ENCODE measurements around the gene PLA1A. TPM values are rescaled to one million over a fixed set of nuclear protein-coding genes. Genes with fewer than 3 reads are reported as not detected.

Gene PLA1A
- total RNA-seq, 1 experiment from 2014 or later: not detected

DNA sequence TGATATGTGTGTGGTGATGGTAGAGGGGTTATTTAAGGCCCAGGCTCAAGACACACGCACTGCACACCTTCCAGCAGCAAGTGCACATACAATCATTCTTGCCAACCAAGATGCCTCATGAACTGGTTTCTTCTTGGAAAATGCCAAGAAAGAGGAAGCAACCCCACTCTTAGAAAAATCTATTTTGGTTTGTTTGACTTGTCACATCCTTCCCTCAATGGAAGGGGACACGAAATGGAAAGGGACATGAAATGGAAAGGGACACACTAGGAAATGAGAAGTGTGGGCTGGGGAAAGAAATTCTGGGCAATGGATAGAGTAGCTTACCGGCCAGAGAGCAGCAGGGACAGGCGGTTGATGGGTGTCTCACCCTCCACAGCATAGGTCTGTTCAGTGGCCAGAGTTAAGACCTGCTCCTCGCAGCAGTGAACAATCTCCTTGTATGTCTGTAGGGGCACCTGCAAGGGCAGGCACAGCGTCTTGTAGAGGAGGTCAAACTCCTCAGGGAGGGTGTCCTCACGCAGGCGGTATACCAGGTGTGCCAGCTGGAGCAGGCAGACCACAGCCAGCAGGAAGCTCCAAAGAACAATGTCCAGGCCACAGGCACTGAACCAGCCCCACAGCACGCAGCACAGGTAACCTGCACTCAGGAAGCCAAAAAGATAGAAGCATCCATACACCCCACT lies 62.1 kb downstream of the PLA1A start:
- Histone ChIP-seq H3K4me1 (ENCODE audit: insufficient read depth, low read length, poor library complexity, severe bottlenecking) (peaks cover 19% of the 10 kb centered on the region), H3K36me3 (ENCODE audit: insufficient read depth, low read length, poor library complexity, severe bottlenecking) (no peaks in the 10 kb centered on the region), H3K4me3 (ENCODE audit: low read depth, low read length, poor library complexity, severe bottlenecking) (no peak overlapping the region), H3K27ac (ENCODE audit: low read depth, low read length, poor library complexity, severe bottlenecking) (no peak overlapping the region), H3K9me3 (ENCODE audit: low read depth, low read length, poor library complexity, severe bottlenecking) (no peaks in the 10 kb centered on the region), H3K27me3 (replicated peaks; ENCODE audit: insufficient read depth, low read depth, low read length, poor library complexity) (no peaks in the 10 kb centered on the region)
- TF ChIP-seq, protein P1, sequence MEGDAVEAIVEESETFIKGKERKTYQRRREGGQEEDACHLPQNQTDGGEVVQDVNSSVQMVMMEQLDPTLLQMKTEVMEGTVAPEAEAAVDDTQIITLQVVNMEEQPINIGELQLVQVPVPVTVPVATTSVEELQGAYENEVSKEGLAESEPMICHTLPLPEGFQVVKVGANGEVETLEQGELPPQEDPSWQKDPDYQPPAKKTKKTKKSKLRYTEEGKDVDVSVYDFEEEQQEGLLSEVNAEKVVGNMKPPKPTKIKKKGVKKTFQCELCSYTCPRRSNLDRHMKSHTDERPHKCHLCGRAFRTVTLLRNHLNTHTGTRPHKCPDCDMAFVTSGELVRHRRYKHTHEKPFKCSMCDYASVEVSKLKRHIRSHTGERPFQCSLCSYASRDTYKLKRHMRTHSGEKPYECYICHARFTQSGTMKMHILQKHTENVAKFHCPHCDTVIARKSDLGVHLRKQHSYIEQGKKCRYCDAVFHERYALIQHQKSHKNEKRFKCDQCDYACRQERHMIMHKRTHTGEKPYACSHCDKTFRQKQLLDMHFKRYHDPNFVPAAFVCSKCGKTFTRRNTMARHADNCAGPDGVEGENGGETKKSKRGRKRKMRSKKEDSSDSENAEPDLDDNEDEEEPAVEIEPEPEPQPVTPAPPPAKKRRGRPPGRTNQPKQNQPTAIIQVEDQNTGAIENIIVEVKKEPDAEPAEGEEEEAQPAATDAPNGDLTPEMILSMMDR (conservative IDR thresholded peaks at IDR 0.05; ENCODE audit: low read depth, low read length): no peak
- TF ChIP-seq EZH2 (IDR thresholded peaks at IDR 0.05; ENCODE audit: borderline replicate concordance, low read depth, low read length, poor library complexity, severe bottlenecking): no peak
- no TSS peak for BruUV-seq (replicated peaks)
- CTCF ChIA-PET: no interaction called here
- no peak for DNase-seq (ENCODE audit: low spot score)
- intact Hi-C loops (cut with micrococcal nuclease; ENCODE audit: unreplicated experiment): no loop called here
- POLR2A ChIA-PET (ENCODE audit: low non-redundant PET): no interaction called here

DNA sequence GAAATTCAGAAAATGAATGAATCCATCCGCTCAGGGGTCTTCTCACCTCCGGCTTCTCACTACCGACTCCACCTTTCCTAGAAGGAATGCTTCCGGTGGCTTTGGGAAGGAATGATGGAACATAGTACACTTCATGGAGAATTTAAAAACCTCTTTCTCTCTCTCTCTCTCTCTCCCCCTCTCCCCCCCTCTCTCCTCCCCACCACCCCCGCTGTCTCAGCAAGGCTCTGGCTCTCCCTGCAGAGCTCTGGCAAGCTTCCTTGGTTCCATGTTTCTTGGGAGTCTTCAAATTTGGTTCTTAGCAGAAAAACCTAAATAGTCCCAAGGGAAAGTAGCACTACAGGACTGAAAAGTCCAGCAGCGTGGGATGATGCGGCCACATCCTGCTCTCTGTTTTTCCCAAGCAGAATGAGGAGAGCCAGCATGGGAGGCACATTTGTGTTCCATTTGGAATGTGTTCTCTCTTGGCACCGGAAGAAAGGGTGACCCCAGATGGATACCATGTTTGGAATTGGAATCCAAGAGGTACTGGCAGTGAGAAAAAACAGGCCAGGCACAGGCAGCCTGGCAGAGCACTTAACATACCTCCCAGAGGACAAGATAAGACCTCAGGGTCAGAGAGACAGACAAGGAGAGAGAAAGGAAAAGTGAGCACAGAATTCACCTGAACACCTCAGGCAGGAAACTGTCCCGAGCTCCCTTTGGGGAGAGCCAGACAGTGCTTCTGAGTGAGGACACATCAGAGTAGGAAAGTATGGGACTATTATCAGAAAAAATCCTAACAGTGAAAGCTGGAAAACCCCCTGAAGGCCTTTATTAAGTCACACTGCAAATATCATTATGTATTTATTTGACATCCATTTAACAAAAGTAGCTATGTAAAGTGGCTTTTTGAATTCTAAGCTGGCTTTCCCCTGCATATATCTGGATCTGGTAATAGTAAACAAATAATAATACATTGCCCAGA lies 63.1 kb downstream of the PLA1A start, which contains the start of gene POPDC2:
POPDC2 (minus strand) TSS at position 116 of the 967 bp plus-strand sequence. CDS start 166 bp downstream, outside the sequence.
- Histone ChIP-seq H3K27me3 (replicated peaks; ENCODE audit: insufficient read depth, low read depth, low read length, poor library complexity) (no peaks in the 10 kb centered on the region), H3K4me1 (ENCODE audit: insufficient read depth, low read length, poor library complexity, severe bottlenecking) (peaks cover 19% of the 10 kb centered on the region), H3K9me3 (ENCODE audit: low read depth, low read length, poor library complexity, severe bottlenecking) (no peaks in the 10 kb centered on the region), H3K4me3 (ENCODE audit: low read depth, low read length, poor library complexity, severe bottlenecking) (no peak within 1 kb of the TSS), H3K36me3 (ENCODE audit: insufficient read depth, low read length, poor library complexity, severe bottlenecking) (no peaks in the 10 kb centered on the region), H3K27ac (ENCODE audit: low read depth, low read length, poor library complexity, severe bottlenecking) (no peak within 1 kb of the TSS)
- DNase-seq (ENCODE audit: low spot score): peak; percentile 42
- intact Hi-C loops (cut with micrococcal nuclease; ENCODE audit: unreplicated experiment): no loop called here
- POLR2A ChIA-PET (ENCODE audit: low non-redundant PET): no interaction called here
- TF ChIP-seq, protein P1 (conservative IDR thresholded peaks at IDR 0.05; ENCODE audit: low read depth, low read length): no peak
- no peak for TF ChIP-seq EZH2 (IDR thresholded peaks at IDR 0.05; ENCODE audit: borderline replicate concordance, low read depth, low read length, poor library complexity, severe bottlenecking)
- CTCF ChIA-PET: interaction anchor here (0.6 kb wide), 1 partner anchor 519 kb away, joined by 3 read pairs; no protein-coding TSS in a partner anchor
- no TSS peak for BruUV-seq (replicated peaks)

DNA sequence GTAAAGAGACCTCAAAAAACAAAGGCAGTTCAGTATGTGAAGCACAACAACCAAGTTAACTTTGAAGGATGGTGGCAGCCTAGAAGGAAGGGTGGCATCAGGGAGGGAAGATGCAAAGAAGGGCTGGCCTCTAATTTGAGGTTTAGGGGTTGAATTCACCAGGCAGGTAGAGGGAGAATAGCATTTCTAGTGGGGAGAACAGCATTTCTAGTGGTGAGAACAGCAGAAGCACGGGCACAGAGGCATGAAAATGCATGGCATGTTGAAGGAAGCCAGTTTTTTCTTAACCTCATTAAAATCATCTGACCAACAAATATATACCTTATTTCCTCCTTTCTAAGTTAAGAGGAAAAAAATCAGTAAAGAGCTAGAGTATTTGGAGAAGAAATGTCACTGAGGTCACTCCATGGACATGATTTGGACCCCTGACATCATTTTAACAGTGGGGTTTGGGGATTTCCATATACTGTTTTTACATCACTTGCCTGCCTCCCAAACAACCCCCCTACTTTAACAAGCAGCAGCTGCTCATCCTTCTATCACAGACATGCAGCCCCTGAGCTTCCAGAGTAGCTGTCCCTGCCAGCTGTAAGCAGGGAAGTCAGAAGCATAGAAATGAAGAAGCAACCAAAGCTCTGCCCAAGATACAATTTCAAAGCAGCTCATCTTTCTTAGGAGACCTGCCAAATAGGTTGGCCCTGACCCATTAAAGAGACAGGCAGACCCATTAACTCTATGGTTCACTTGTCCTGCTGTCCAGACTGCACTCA lies 65.1 kb downstream of the PLA1A start:
- no peaks in the 10 kb centered on the region for H3K36me3 ChIP-seq (ENCODE audit: insufficient read depth, low read length, poor library complexity, severe bottlenecking)
- no peaks in the 10 kb centered on the region for H3K9me3 ChIP-seq (ENCODE audit: low read depth, low read length, poor library complexity, severe bottlenecking)
- POLR2A ChIA-PET (ENCODE audit: low non-redundant PET): interaction anchor here (0.6 kb wide), 1 partner anchor 14 kb away, joined by 4 read pairs; the partner anchor contains the start of gene COX17
- CTCF ChIA-PET: no interaction called here
- H3K4me1 ChIP-seq (ENCODE audit: insufficient read depth, low read length, poor library complexity, severe bottlenecking): peaks cover 19% of the 10 kb centered on the region
- TF ChIP-seq EZH2 (IDR thresholded peaks at IDR 0.05; ENCODE audit: borderline replicate concordance, low read depth, low read length, poor library complexity, severe bottlenecking): no peak
- TF ChIP-seq, protein P1 (conservative IDR thresholded peaks at IDR 0.05; ENCODE audit: low read depth, low read length): no peak
- H3K27me3 ChIP-seq (replicated peaks; ENCODE audit: insufficient read depth, low read depth, low read length, poor library complexity): no peaks in the 10 kb centered on the region
- H3K27ac ChIP-seq (ENCODE audit: low read depth, low read length, poor library complexity, severe bottlenecking): no peak overlapping the region
- no peak overlapping the region for H3K4me3 ChIP-seq (ENCODE audit: low read depth, low read length, poor library complexity, severe bottlenecking)
- DNase-seq (ENCODE audit: low spot score): no peak
- BruUV-seq (replicated peaks): no TSS peak
- intact Hi-C loops (cut with micrococcal nuclease; ENCODE audit: unreplicated experiment): no loop called here

Data from A673 (cell line).